Astrocyte of the spinal cord (primary cell): ENCODE results near the gene PCSK5.

Source experiments
- DNase-seq: peaks from one replicate; pipeline ENCODE4 v3.0.0; 2011; ENCODE audit warnings: low read depth, low spot score
- H3K4me3 ChIP-seq: 2 replicates; pipeline ENCODE4 v1.5.1; 2011; ENCODE audit warnings: low read depth, mild to moderate bottlenecking, low read length, moderate library complexity
- CTCF ChIP-seq: IDR thresholded peaks from 2 replicates; pipeline ENCODE4 v1.5.1; 2012; ENCODE audit warnings: low read depth, mild to moderate bottlenecking, low read length, inconsistent platforms
- in situ Hi-C: cut with HindIII; loops from 2 replicates; pipeline ENCODE4 v1.10.0; 2017; ENCODE audit warnings: low sequenced_read_pairs

PCSK5 gene

GRCh38 chr9:75938946-75939345 is 48.5 kb downstream of the PCSK5 start:
- no peak for DNase-seq
- no peak overlapping the region for H3K4me3 ChIP-seq
- TF ChIP-seq CTCF = no peak
- in situ Hi-C loops = no loop called here

- in situ Hi-C loops = no loop called here
- H3K4me3 ChIP-seq = no peak overlapping the region
- DNase-seq = no peak
- TF ChIP-seq CTCF = no peak
These were observed 49.2 kb downstream of the PCSK5 start for GRCh38 chr9:75939536-75940111.

GRCh38 chr9:75941066-75941465 is 50.6 kb downstream of the PCSK5 start:
- DNase-seq = peak; percentile 10
- no peak for TF ChIP-seq CTCF
- in situ Hi-C loops = no loop called here
- H3K4me3 ChIP-seq = no peak overlapping the region

- H3K4me3 ChIP-seq = no peak overlapping the region
- DNase-seq = no peak
- in situ Hi-C loops = no loop called here
- TF ChIP-seq CTCF = no peak
These were observed 51.3 kb downstream of the PCSK5 start for GRCh38 chr9:75941577-75942311.

DNA sequence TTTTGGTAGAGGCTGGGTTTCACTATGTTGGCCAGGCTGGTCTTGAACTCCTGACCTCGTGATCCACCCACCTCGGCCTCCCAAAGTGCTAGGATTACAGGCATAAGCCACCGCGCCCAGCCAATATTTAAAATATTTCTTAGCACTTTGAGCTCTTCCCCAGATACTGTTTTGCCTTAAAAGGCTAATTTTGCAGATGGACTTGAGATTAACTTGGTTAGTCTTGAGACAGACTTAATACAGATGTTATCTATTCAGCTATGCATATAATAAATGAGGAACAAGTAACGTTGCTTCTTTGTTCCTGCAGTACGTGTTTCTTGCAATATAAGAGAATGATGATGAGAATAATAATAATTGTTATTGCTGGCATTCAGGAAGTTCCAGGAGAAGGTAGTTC is 56.3 kb downstream of the PCSK5 start:
- TF ChIP-seq CTCF = no peak
- no peak overlapping the region for H3K4me3 ChIP-seq
- DNase-seq = no peak
- in situ Hi-C loops = no loop called here

GRCh38 chr9:75947233-75947632 is 56.8 kb downstream of the PCSK5 start:
- TF ChIP-seq CTCF = no peak
- no peak for DNase-seq
- in situ Hi-C loops = no loop called here
- no peak overlapping the region for H3K4me3 ChIP-seq
